Measurements from ENCODE around the gene ANP32B.

DNA sequence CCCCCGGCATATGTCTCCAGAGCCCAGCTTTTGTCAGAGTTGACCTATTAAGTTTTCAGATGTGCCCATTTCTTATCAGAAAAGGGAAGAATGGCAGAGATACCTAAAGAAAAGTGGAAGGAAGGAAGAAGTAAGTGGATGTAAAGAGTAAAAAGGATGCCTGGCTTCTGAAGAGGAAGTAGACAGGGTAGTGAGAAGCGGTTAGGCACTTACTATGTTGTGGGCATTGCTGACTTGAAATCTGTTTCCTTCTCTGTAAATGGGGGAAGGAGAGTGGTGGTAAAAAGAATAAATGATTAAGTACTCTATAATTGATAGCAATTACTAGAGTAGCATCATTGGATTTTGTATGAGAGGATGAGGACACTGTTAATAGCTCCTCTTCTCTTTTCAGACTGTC lies 9.9 kb downstream of the ANP32B start:
- no peak for TF ChIP-seq YY1 (IDR thresholded peaks at IDR 0.05; ENCODE audit: insufficient read depth, insufficient read length)
- no peak for TF ChIP-seq ZNF274 (IDR thresholded peaks at IDR 0.05; ENCODE audit: low read depth, low read length)

Measured in NT2/D1 (cell line).